Muscle layer of duodenum (tissue), 2 donors: ENCODE data around the gene MAGEA11.
"Not testable (repeated sequence)": the region's sequence is repeated elsewhere in the genome, so short reads cannot be mapped to it uniquely, and the experiment has no call there.

Experiments
- H3K27ac ChIP-seq: one replicate; pipeline ENCODE4 v1.7.0; 2013; ENCODE audit warnings: mild to moderate bottlenecking, low read length
- H3K27me3 ChIP-seq: one replicate; pipeline ENCODE4 v1.7.0; 2013; ENCODE audit warnings: low read depth, mild to moderate bottlenecking, control low read depth, low read length
- H3K36me3 ChIP-seq, 2 donors: one replicate each; pipeline ENCODE4 v1.7.0; 2013; ENCODE audit warnings: low read length in 2 of 2, control low read depth in 1 of 2, mild to moderate bottlenecking in 1 of 2; ENCODE audit not compliant: insufficient read depth in 2 of 2, control insufficient read depth in 1 of 2
- H3K4me1 ChIP-seq, 2 donors: one replicate each; pipeline ENCODE4 v1.7.0; 2013; ENCODE audit warnings: low read length in 2 of 2, mild to moderate bottlenecking in 2 of 2, control low read depth in 1 of 2, moderate library complexity in 1 of 2; ENCODE audit not compliant: insufficient read depth in 2 of 2, control insufficient read depth in 1 of 2
- H3K4me3 ChIP-seq, 2 donors: one replicate each; pipeline ENCODE4 v1.7.0; 2013; ENCODE audit warnings: low read length in 2 of 2, low read depth in 1 of 2, mild to moderate bottlenecking in 1 of 2
- H3K9me3 ChIP-seq, 2 donors: one replicate each; pipeline ENCODE4 v1.7.0; 2013; ENCODE audit warnings: low read length in 2 of 2, control low read depth in 1 of 2, mild to moderate bottlenecking in 1 of 2; ENCODE audit not compliant: control insufficient read depth in 1 of 2
- donor health status: healthy.

The MAGEA11 gene

DNA sequence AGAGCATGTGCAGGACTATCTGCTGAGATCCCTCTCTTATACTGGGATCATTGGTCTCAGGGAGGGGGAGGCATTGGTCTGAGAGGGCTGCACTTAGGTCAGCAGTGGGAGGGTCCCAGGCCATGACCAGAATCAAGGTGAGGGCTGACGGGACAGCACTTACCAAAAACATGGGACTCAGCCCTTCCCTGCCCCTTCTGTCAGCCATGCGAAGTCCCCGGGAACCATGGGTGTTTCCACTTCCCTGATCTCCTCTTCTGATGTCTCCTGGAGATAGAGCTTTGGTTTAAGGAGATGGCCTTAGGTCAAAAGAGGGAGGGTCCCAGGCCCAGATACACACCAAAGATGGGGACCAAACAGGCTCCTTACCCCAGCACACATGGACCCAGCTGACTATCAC, 49.1 kb downstream of the MAGEA11 start:
- H3K27me3 ChIP-seq: no peaks in the 10 kb centered on the region
- H3K4me3 ChIP-seq: no peak overlapping the region
- H3K4me1 ChIP-seq: no peaks in the 10 kb centered on the region

DNA sequence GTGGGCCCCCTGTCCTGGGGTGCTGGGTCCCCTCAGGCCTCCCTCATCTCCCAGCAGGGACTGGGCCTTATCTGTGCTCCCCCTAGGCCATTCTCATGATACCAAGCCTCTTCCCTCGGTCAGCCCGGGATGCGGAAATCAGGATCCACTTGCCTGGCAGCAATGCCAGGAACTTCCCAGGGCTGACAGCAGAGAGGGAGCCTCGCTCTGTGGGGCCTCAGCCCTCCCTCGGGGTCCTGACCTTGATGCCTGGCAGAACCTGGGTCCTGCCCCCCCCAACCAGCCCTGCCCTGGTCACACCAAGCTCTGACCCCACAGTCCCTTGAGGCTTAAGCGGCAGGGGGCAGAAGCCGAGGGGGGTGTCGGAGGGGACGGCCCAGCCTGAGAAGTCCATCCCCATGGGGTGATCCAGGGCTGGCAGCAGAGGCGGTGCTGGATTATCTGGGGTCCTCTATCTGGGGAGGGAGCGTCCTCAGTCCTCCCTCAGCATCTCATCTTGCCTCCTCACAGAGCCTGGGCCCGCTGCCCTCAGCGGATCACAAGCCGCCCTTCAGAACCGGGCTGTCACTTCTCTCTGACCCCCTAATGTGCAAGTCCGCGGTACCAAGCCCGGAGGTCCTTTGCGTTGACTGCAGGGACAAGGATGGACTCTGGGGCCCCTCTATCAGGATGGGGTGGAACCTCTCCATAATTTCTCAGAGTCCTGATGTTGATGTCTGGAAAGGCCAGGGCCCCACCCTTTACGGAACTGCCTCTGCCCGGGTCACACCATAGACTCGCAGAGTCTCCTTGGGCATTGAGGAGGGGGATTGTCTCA, 50.2 kb downstream of the MAGEA11 start:
- not testable (repeated sequence) for H3K4me3 ChIP-seq, H3K4me1 ChIP-seq, H3K27ac ChIP-seq, H3K27me3 ChIP-seq, H3K9me3 ChIP-seq, H3K36me3 ChIP-seq

More for the DNA sequence above, 49.1 kb downstream of the MAGEA11 start:
- Histone ChIP-seq H3K36me3 (no peaks in the 10 kb centered on the region), H3K27ac (no peak overlapping the region), H3K9me3 (no peaks in the 10 kb centered on the region)

DNA sequence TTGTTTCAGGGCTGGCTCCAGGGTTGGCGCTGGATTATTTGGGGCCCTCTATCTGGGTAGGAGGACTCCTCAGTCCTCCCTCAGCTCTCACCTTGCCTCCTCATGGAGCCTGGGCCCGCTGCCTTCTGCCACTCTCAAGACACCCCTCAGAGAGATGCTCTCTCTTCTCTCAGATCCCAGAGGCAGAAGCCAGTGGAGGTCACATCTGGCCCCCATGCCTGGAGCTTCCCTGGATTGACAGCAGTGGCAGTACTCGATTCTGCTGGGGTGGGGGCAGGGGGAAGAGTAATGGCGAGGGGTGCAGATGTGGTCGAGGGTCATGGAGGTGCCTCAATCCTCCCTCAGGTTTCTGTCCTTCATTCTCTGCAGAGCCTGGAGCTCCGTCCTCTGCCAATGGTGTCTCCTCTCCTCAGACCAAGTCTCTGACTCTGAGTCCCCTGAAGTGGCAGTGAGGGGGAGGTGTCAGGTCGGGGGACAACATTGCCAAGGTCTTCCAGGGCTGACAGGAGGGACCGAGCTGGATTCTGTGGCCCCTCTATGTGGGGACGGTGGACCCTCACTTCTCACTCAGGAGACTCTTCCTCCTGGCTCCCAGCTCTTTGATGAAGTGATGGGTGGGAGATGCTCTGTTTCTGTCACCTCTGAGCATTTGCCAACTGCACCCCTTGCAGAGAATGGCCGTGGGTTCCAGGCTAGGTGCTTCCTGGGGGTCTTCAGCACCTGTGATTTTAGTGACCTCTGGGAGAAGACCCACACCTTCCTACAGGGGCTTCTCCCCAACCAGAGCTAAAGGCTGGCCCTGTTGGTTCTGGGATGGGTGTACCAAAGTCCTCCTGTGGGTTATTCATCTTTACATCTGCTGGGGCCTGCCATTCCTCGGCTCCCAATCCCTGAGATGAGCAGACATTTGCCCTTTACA, 51.1 kb downstream of the MAGEA11 start:
- Histone ChIP-seq H3K27me3 (no peaks in the 10 kb centered on the region), H3K9me3 (no peaks in the 10 kb centered on the region), H3K4me3 (no peak overlapping the region), H3K36me3 (no peaks in the 10 kb centered on the region), H3K27ac (no peak overlapping the region), H3K4me1 (no peaks in the 10 kb centered on the region)
